Loucy (cell line): ENCODE results near the gene COL27A1.

Source experiments
- H2AFZ ChIP-seq: fragments of 200-600 bp; sonication (generic); 2 replicates; pipeline ENCODE4 v1.6.0; 2016; ENCODE audit warnings: antibody characterized with exemption, mild to moderate bottlenecking, low read length, moderate library complexity
- H3F3A ChIP-seq: fragments of 200-600 bp; 2 replicates; pipeline ENCODE4 v1.6.0; 2016; ENCODE audit warnings: antibody characterized with exemption, low read depth, mild to moderate bottlenecking
- H3K27me3 ChIP-seq: fragments of 200-600 bp; sonication (generic); 2 replicates; pipeline ENCODE4 v1.6.1; 2014; ENCODE audit warnings: low read length, mild to moderate bottlenecking; ENCODE audit not compliant: insufficient read depth, poor library complexity, severe bottlenecking
- H3K36me3 ChIP-seq: fragments of 200-600 bp; sonication (generic); 2 replicates; pipeline ENCODE4 v1.6.1; 2016; ENCODE audit warnings: low read length; ENCODE audit not compliant: insufficient read depth
- H3K4me1 ChIP-seq: fragments of 200-600 bp; sonication (generic); 2 replicates; pipeline ENCODE4 v1.5.1; 2014; ENCODE audit warnings: low read length, mild to moderate bottlenecking; ENCODE audit not compliant: insufficient read depth, poor library complexity, severe bottlenecking
- H3K4me2 ChIP-seq: fragments of 200-600 bp; sonication (generic); 2 replicates; pipeline ENCODE4 v1.6.0; 2014; ENCODE audit warnings: antibody characterized with exemption, low read length, low read depth, mild to moderate bottlenecking; ENCODE audit not compliant: poor library complexity, severe bottlenecking
- H3K4me3 ChIP-seq: fragments of 200-600 bp; sonication (generic); 2 replicates; pipeline ENCODE4 v1.5.1; 2014; ENCODE audit warnings: low read length, mild to moderate bottlenecking, mixed read lengths; ENCODE audit not compliant: poor library complexity, severe bottlenecking
- H3K79me2 ChIP-seq: fragments of 200-600 bp; sonication (generic); 2 replicates; pipeline ENCODE4 v1.6.1; 2014; ENCODE audit warnings: low read length; ENCODE audit not compliant: insufficient read depth
- H3K9ac ChIP-seq: fragments of 200-600 bp; sonication (generic); 2 replicates; pipeline ENCODE4 v1.6.0; 2014; ENCODE audit warnings: mild to moderate bottlenecking, low read depth, low read length, moderate library complexity; ENCODE audit not compliant: poor library complexity, severe bottlenecking
- H3K9me2 ChIP-seq: fragments of 200-600 bp; sonication (generic); replicated peaks from 2 replicates; pipeline ENCODE4 v1.6.1; 2016; ENCODE audit warnings: low read depth, low read length, mixed read lengths
- H3K9me3 ChIP-seq: fragments of 200-600 bp; sonication (generic); 2 replicates; pipeline ENCODE4 v1.6.1; 2014; ENCODE audit warnings: mild to moderate bottlenecking, antibody characterized with exemption, low read length, low read depth; ENCODE audit not compliant: insufficient read depth
- H4K20me1 ChIP-seq: fragments of 200-600 bp; sonication (generic); 2 replicates; pipeline ENCODE4 v1.6.0; 2014; ENCODE audit warnings: antibody characterized with exemption, low read length, mild to moderate bottlenecking; ENCODE audit not compliant: insufficient read depth, poor library complexity, severe bottlenecking
- EZH2phosphoT487 ChIP-seq: fragments of 200-600 bp; IDR thresholded peaks from 2 replicates; pipeline ENCODE4 v1.6.1; 2018; ENCODE audit warnings: antibody characterized with exemption, mild to moderate bottlenecking, moderate library complexity, borderline replicate concordance
- TF ChIP-seq, protein P1 (sequence below): fragments of 200-600 bp; sonication (generic); conservative IDR thresholded peaks from 2 replicates; pipeline ENCODE4 v1.5.1; 2014; ENCODE audit warnings: mild to moderate bottlenecking, antibody characterized with exemption, low read length

COL27A1 gene

DNA sequence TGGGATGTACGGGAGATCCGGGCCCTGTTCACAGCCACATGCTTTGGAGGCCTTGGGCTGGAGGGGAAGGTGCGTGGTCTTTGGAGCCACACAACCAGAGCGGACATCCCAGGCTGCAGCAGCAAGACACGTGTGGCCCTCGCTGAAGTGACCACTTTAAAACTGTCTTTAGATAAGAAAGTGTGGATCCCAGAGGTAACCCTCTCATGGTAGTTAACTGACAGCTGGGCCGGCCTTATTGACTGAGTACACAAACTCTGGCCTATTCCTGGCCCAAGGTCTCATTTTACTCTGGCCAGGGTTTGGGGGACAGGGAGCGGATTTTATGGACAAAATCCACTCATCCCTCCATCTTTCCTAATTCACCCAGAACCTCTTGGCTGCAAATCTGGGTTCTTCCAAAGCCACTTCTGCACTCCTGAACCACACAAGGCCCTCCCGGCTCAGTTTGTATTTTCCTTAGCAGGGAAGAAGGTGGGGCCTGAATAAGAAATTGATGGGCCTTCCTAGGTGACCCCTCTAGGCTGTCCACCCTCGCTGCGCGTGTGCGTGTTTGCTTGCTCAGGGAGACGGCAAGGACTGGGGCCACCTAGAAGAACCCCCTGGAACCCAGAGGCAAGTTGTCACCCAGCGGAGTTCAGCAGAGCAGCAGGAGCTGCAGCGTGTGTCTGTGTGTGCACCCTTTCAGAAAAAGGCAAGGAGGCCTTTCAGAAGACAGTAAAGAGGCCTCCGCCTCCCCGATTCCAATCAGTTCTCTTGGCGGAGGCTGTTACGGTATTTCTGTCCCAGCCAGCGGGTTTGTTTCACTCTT is 94.3 kb downstream of the COL27A1 start:
- no peak overlapping the region for H3K4me2 ChIP-seq
- H2AFZ ChIP-seq: no peak overlapping the region
- no peak overlapping the region for H3K9ac ChIP-seq

DNA sequence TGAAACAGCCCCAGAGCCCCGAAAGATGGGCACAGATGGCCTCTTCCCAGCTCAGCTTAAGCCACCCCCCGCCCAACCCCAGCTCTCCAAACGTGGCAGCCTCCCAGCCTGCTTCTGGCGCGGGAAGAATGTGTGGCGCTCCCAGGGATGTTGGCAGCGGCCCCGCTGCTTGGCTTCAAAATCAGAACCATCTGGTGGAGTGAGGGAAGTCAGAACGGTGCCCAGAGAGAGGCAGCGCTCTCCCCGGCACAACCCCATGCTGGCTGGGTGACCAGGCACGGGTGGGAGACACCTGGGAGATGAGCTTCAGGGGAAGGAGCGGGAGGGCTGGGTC is 94.9 kb downstream of the COL27A1 start:
- Histone ChIP-seq H3K36me3 (no peaks in the 10 kb centered on the region), H3K4me2 (no peak overlapping the region), H3K27me3 (no peaks in the 10 kb centered on the region), H3K9me2 (no peaks in the 10 kb centered on the region), H4K20me1 (no peaks in the 10 kb centered on the region), H3K4me1 (no peaks in the 10 kb centered on the region), H3K79me2 (no peaks in the 10 kb centered on the region), H3F3A (no peaks in the 10 kb centered on the region), H2AFZ (no peak overlapping the region), H3K4me3 (no peak overlapping the region), H3K9ac (no peak overlapping the region), H3K9me3 (no peaks in the 10 kb centered on the region)
- TF ChIP-seq, protein P1, sequence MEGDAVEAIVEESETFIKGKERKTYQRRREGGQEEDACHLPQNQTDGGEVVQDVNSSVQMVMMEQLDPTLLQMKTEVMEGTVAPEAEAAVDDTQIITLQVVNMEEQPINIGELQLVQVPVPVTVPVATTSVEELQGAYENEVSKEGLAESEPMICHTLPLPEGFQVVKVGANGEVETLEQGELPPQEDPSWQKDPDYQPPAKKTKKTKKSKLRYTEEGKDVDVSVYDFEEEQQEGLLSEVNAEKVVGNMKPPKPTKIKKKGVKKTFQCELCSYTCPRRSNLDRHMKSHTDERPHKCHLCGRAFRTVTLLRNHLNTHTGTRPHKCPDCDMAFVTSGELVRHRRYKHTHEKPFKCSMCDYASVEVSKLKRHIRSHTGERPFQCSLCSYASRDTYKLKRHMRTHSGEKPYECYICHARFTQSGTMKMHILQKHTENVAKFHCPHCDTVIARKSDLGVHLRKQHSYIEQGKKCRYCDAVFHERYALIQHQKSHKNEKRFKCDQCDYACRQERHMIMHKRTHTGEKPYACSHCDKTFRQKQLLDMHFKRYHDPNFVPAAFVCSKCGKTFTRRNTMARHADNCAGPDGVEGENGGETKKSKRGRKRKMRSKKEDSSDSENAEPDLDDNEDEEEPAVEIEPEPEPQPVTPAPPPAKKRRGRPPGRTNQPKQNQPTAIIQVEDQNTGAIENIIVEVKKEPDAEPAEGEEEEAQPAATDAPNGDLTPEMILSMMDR: no peak
- TF ChIP-seq EZH2phosphoT487: no peak

More for the DNA sequence above, 94.3 kb downstream of the COL27A1 start:
- Histone ChIP-seq H3K4me1 (no peaks in the 10 kb centered on the region), H3K36me3 (no peaks in the 10 kb centered on the region), H3F3A (no peaks in the 10 kb centered on the region), H3K27me3 (no peaks in the 10 kb centered on the region), H3K79me2 (no peaks in the 10 kb centered on the region), H3K9me3 (no peaks in the 10 kb centered on the region), H3K4me3 (no peak overlapping the region), H4K20me1 (no peaks in the 10 kb centered on the region), H3K9me2 (no peaks in the 10 kb centered on the region)
- TF ChIP-seq, protein P1: no peak
- no peak for TF ChIP-seq EZH2phosphoT487

DNA sequence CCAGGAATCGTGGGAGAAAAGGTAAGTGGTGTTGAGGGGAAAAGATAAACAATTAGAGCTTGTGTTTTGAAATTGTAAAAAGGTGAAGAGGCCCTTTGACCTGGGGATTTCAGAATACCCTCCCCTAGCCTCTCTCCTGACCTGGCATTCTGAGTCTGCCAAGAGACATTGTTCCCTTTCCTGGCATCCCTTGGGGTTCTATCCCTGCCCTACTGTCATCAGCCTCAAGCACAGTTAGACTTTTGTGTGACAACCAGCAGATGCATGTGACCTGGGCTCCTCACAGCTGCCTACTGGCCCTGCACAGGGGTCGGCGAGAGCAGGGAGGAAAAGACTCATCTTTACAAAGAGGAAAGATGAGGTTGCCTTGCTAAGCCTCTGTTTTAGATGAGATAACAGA is 95.3 kb downstream of the COL27A1 start:
- H4K20me1 ChIP-seq: no peaks in the 10 kb centered on the region
- H2AFZ ChIP-seq: no peak overlapping the region
- no peaks in the 10 kb centered on the region for H3F3A ChIP-seq
- no peaks in the 10 kb centered on the region for H3K79me2 ChIP-seq
- no peak overlapping the region for H3K4me3 ChIP-seq
- no peaks in the 10 kb centered on the region for H3K27me3 ChIP-seq
- H3K9me2 ChIP-seq: no peaks in the 10 kb centered on the region
- H3K4me2 ChIP-seq: no peak overlapping the region
- no peaks in the 10 kb centered on the region for H3K4me1 ChIP-seq
- H3K36me3 ChIP-seq: no peaks in the 10 kb centered on the region
- H3K9me3 ChIP-seq: no peaks in the 10 kb centered on the region
- TF ChIP-seq, protein P1: no peak
- no peak for TF ChIP-seq EZH2phosphoT487
- H3K9ac ChIP-seq: no peak overlapping the region
